Psoas muscle (tissue), 8 donors: Measurements from ENCODE around the gene JAGN1. TPM values are rescaled to one million over a fixed set of nuclear protein-coding genes. Genes with fewer than 3 reads are reported as not detected.
"Not testable (repeated sequence)": the region's sequence is repeated elsewhere in the genome, so short reads cannot be mapped to it uniquely, and the experiment has no call there.

ENCODE experiments used
- ATAC-seq, 4 donors: fragments of 200-7000 bp; cut with Tn5 transposase; one replicate each; pipeline ENCODE4 v1.9.1; 2020; ENCODE audit warnings: moderate library complexity in 3 of 4, mild to moderate bottlenecking in 2 of 4
- DNase-seq, 2 donors: peaks; one replicate each; pipeline ENCODE4 v3.0.0-alpha.2; 2020
- H3K27ac ChIP-seq: fragments of 200-600 bp; one replicate; pipeline ENCODE4 v1.8.0; 2022
- H3K27me3 ChIP-seq, 3 donors: fragments of 200-600 bp in 1 of 3; one replicate each; pipeline versions ENCODE4 v1.6.1 to v1.8.0; 2013 to 2022; ENCODE audit warnings: low read length in 2 of 3, mild to moderate bottlenecking in 2 of 3, moderate library complexity in 1 of 3; ENCODE audit not compliant: insufficient read depth in 3 of 3
- H3K36me3 ChIP-seq, 2 donors: fragments of 200-600 bp in 1 of 2; one replicate each; pipeline versions ENCODE4 v1.6.1 to v1.8.0; 2013 to 2022; ENCODE audit warnings: low read depth in 1 of 2, mild to moderate bottlenecking in 1 of 2, moderate library complexity in 1 of 2; ENCODE audit not compliant: insufficient read depth in 1 of 2
- H3K4me1 ChIP-seq: fragments of 200-600 bp; one replicate; pipeline ENCODE4 v1.8.0; 2022
- H3K4me3 ChIP-seq: fragments of 200-600 bp; one replicate; pipeline ENCODE4 v1.8.0; 2022; ENCODE audit warnings: mild to moderate bottlenecking
- H3K9me3 ChIP-seq: fragments of 200-600 bp; one replicate; pipeline ENCODE4 v1.8.0; 2022
- WGBS, 3 donors: extraction: QIAGEN DNeasy Blood & Tissue Kit; methylation state at CpG; one replicate each; pipeline versions ENCODE4 v1.1.6 to v1.1.7; 2013; 5-methylcytosine and 5-hydroxymethylcytosine counted together
- intact Hi-C, 2 donors: fragments of 100-400 bp; cut with DNase I; formaldehyde crosslinking; loops; one replicate each; pipeline versions ENCODE4 v1.11.0 to v1.14.2; 2022
- polyA plus RNA-seq, 3 donors: library from polyadenylated mRNA; stranded (reverse); fragments of 200-250 nt; gene quantifications; one replicate each; pipeline ENCODE4 v1.2.3, GENCODE V29; 2013
- total RNA-seq, 4 donors: library from RNA; stranded (reverse); fragmentation: NEBNext Ultra II Directional in 2 of 4; extraction: Animal tissue kit (Norgen Biotek cat#: 25700) in 2 of 4; gene quantifications; one replicate each; pipeline versions ENCODE4 v1.2.1 to v1.2.4, GENCODE V29; 2021 to 2023
- TF ChIP-seq, protein P1 (sequence below): fragments of 200-600 bp; IDR thresholded peaks from one replicate; pipeline ENCODE4 v1.8.0; 2022; ENCODE audit warnings: antibody characterized with exemption
- donor health status: healthy with polysubstance abuse.
- donor health status: DM: no; HTN: no; CAD: no; lungs with moderate emphysema.
- donor health status: Bipolar disorder and iron deficiency.
- donor health status: healthy.
- donor health status: DM: yes; HTN: yes; CAD: no.
- donor health status: DM: no; HTN: no; CAD: no.
- donor health status: DM: no; HTN: no; CAD: no.
- donor health status: DM: yes; HTN: yes; CAD: no.

Gene JAGN1
- total and polyA plus RNA-seq, 7 donors = 18.6 to 98.2 (median 44.4) TPM

GRCh38 chr3:9875448-9875847 is 15.0 kb upstream of the JAGN1 start:
- Histone ChIP-seq H3K4me3 (no peak overlapping the region), H3K9me3 (no peaks in the 10 kb centered on the region), H3K4me1 (no peaks in the 10 kb centered on the region), H3K27me3 (no peaks in the 10 kb centered on the region), H3K27ac (no peak overlapping the region), H3K36me3 (no peaks in the 10 kb centered on the region)
- intact Hi-C loops = no loop called here
- DNase-seq = no peak
- ATAC-seq = no peak
- TF ChIP-seq, protein P1, sequence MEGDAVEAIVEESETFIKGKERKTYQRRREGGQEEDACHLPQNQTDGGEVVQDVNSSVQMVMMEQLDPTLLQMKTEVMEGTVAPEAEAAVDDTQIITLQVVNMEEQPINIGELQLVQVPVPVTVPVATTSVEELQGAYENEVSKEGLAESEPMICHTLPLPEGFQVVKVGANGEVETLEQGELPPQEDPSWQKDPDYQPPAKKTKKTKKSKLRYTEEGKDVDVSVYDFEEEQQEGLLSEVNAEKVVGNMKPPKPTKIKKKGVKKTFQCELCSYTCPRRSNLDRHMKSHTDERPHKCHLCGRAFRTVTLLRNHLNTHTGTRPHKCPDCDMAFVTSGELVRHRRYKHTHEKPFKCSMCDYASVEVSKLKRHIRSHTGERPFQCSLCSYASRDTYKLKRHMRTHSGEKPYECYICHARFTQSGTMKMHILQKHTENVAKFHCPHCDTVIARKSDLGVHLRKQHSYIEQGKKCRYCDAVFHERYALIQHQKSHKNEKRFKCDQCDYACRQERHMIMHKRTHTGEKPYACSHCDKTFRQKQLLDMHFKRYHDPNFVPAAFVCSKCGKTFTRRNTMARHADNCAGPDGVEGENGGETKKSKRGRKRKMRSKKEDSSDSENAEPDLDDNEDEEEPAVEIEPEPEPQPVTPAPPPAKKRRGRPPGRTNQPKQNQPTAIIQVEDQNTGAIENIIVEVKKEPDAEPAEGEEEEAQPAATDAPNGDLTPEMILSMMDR = no peak

DNA sequence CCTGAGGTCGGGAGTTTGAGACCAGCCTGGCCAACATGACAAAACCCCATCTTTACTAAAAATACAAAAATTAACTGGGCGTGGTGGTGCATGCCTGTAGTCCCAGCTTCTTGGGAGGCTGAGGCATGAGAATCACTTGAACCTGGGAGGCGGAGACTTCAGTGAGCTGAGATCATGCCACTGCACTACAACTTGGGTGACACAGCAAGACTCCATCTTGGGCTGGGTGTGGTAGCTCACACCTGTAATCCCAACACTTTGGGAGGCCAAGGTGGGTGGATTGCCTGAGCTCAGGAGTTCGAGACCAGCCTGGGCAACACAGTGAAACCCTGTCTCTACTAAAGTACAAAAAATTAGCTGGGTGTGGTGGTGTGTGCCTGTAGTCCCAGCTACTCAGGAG is 14.2 kb upstream of the JAGN1 start:
- DNase-seq, H3K27me3 ChIP-seq, H3K4me3 ChIP-seq, H3K36me3 ChIP-seq, ATAC-seq, H3K4me1 ChIP-seq, H3K27ac ChIP-seq, H3K9me3 ChIP-seq, intact Hi-C loops: not testable (repeated sequence)
- 85 to 89% (median 86%) methylated on average over 4 of the region's 4 CpGs for WGBS, 3 donors

GRCh38 chr3:9876991-9877390 is 13.4 kb upstream of the JAGN1 start:
- DNase-seq = no peak
- Histone ChIP-seq H3K9me3 (no peaks in the 10 kb centered on the region), H3K4me3 (no peak overlapping the region), H3K36me3 (no peaks in the 10 kb centered on the region), H3K27ac (no peak overlapping the region), H3K27me3 (no peaks in the 10 kb centered on the region), H3K4me1 (no peaks in the 10 kb centered on the region)
- TF ChIP-seq, protein P1 = no peak
- intact Hi-C loops = no loop called here
- WGBS, 3 donors = 88 to 92% (median 90%) methylated on average over 11 to 12 of the region's 12 CpGs
- ATAC-seq = peak in 1 of 4 donors; percentile 40

GRCh38 chr3:9878700-9879099 is 11.7 kb upstream of the JAGN1 start:
- H3K4me1 ChIP-seq = no peaks in the 10 kb centered on the region
- ATAC-seq (peak in 3 of 4 donors; percentile 13 to 30 (median 24)), DNase-seq (no peak)
- H3K27ac ChIP-seq = no peak overlapping the region
- H3K9me3 ChIP-seq = no peaks in the 10 kb centered on the region
- intact Hi-C loops = no loop called here
- H3K36me3 ChIP-seq = no peaks in the 10 kb centered on the region
- no peaks in the 10 kb centered on the region for H3K27me3 ChIP-seq
- TF ChIP-seq, protein P1 = no peak
- no peak overlapping the region for H3K4me3 ChIP-seq
- WGBS, 3 donors = 60 to 65% (median 60%) methylated on average over 5 of the region's 5 CpGs

- ATAC-seq = no peak
- intact Hi-C loops = no loop called here
- Histone ChIP-seq H3K36me3 (no peaks in the 10 kb centered on the region), H3K4me1 (no peaks in the 10 kb centered on the region), H3K9me3 (no peaks in the 10 kb centered on the region), H3K4me3 (no peak within 1 kb of the TSS), H3K27ac (no peak within 1 kb of the TSS), H3K27me3 (no peaks in the 10 kb centered on the region)
- WGBS, 3 donors = 83 to 87% (median 83%) methylated on average over 7 of the region's 7 CpGs
- TF ChIP-seq, protein P1 = no peak
- no peak for DNase-seq
Measured at GRCh38 chr3:9879830-9880549, 10.4 kb upstream of the JAGN1 start, which contains the start of gene CIDEC. TSS of gene CIDEC (minus strand) at chr3:9880253. CDS start at chr3:9878486, 1,767 bp downstream.
